ENCODE results near the gene ERVW-1.
A peak's percentile ranks its signal among the peaks of the same experiment; 100 is the strongest.
"Not testable (repeated sequence)": the region's sequence is repeated elsewhere in the genome, so short reads cannot be mapped to it uniquely, and the experiment has no call there.

ERVW-1 gene, protein sequence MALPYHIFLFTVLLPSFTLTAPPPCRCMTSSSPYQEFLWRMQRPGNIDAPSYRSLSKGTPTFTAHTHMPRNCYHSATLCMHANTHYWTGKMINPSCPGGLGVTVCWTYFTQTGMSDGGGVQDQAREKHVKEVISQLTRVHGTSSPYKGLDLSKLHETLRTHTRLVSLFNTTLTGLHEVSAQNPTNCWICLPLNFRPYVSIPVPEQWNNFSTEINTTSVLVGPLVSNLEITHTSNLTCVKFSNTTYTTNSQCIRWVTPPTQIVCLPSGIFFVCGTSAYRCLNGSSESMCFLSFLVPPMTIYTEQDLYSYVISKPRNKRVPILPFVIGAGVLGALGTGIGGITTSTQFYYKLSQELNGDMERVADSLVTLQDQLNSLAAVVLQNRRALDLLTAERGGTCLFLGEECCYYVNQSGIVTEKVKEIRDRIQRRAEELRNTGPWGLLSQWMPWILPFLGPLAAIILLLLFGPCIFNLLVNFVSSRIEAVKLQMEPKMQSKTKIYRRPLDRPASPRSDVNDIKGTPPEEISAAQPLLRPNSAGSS

DNA sequence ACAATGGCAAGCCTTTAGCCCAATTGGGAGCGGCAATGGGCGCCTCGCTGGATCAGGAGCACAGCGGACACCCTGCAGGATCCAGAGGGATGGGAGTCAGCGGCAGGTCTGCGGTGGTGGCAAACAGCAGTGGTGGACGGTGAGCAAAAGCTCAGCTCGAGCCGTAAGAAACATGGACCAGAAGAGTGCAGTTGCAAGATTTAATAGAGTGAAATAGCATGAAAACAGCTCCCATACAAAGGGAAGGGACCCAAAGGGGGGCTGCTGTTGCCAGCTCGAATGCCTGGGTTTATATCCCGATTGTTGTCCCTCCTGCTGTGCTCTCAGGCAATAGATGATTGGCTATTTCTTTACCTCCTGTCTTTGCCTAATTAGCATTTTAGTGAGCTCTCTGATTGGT is at the start of gene ERVW-1:
TSS of gene ERVW-1 (minus strand) at position 266 of the 400 bp plus-strand sequence. CDS start 7,565 bp downstream, outside the sequence.
- DNase-seq: not testable (repeated sequence)

- no peak for DNase-seq
Measured at GRCh38 chr7:92523110-92523509, 45.4 kb upstream of the ERVW-1 start.

DNA sequence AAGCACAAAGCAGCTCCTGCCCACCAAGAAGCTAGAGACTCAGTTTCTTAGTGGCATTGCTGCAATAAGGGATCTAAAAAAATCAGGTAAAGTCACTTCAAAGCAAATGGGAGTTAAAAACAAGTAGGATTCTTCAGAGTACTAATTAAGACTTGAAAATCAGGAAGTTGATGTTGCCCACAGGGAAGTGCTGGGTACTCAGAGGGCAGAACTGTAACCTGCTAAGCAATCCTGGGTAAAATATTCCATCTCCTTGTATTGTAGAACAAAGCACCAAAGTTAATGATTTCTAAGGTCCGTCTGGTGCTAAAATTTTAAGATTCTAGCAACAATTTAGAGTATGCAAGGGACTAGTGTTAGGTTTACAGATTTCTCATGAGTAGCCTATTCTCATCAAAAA is 42.3 kb upstream of the ERVW-1 start:
- peak; percentile 25 to 37 for DNase-seq

DNA sequence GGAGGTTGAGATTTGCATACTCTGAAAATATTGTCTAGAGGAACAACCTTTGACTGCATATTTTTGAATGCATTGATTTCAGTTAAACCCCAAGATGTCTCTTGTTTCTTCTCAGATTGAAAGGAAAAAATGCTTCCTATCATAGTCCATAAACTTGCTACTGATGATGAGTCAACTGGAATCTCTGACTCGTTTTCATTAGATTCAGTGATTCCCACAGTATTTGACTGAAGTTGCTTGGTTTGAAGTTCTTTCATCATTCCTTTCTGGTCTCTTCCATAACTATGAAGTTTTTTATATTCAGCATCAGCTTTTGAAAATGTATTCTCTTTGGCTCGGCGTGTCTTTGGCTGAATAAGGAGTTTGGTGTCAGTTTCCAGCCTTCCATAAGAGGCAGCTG is 39.9 kb upstream of the ERVW-1 start:
- no peak for DNase-seq

DNA sequence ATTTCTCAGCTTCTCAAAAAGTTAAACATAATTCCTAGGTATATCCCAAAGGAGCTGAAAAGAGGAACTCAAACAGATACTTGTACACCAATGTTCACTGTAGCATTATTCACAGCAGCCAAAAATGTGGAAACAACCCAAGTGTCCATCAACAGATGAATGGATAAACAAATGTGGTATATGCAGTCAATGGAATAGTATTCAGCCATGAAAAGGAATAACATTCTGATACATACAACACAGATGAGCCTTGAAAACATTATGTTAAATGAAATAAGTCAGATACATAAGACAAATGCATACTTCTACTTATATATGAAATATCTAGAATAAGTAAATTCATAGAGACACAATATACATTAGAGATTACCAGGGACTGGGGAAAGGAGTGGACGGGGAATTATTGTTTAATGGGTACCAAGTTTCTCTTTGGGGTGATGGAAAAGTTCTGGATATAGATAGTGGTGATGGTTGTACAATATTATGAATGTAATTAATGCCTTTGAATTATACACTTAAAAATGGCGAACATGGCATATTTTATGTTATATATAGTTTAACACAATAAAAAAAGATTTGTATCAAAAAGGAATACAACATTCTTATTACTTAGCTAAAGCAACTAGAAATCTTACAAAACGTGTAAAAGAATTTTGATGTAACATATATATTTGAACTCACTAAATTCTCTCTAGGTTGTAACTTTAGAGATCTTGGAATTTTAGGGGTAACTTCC is 35.6 kb upstream of the ERVW-1 start:
- no peak for DNase-seq

- DNase-seq: no peak
Measured at GRCh38 chr7:92508946-92509345, 31.2 kb upstream of the ERVW-1 start.

DNA sequence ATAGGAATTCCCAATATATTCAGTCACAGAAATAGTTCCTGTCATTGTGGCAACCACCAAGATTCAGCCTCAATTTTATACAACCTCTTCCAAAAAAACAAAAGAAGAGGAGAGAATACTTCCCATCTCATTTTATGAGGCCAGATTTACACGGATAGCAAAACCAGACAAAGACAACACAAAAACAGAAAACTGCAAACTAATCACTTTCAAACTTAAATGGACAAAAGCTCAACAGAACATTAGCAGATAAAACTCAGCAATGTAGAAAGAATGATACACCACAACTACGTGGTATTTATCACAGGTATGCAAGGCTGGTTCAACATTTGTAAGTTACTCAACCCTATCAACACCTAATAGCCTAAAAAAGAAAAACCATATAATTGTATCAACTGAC is 28.6 kb upstream of the ERVW-1 start:
- DNase-seq: no peak

DNA sequence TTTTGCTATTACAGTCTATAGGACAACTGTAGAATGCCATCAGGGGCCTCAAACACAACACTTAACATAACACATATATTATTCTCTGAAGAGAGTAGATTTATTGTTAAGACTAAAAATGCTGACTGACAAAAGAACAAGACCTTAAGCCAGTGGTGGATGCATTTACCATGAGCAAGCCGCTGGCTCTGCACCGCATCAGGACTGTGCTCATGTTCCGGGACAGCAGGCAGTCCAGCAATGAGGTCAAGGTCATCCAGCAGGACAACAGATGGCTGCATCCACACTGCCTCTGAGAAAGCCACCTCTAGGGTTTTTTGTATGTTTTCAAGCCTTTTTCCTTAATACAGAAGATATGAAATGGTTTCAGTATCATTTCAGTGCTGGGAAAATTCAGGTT is 26.8 kb upstream of the ERVW-1 start:
- no peak for DNase-seq

- no peak for DNase-seq
Measured at GRCh38 chr7:92503767-92504166, 26.0 kb upstream of the ERVW-1 start.

DNA sequence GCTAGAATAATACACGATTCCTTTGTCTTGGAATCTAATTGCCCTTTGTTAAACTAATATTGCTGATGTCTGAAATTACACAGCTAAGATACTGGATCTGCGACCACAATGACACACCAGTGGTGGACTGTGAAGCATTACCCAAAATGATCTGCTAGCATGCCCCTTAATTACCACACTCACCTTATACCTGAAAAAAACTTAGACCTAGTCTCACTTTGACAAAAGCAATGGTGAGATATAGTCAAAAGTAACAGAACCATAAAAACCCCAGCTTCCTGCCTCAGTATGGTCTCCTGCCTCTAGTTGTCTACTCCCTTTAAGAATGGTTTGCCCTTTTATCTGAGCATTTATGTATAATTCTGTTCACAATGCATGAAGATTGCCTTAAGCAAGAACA is 20.8 kb upstream of the ERVW-1 start:
- no peak for DNase-seq

GRCh38 chr7:92496876-92497275 is 19.1 kb upstream of the ERVW-1 start:
- DNase-seq: no peak

- no peak for DNase-seq
Measured at GRCh38 chr7:92489634-92490033, 11.9 kb upstream of the ERVW-1 start.

- no peak for DNase-seq
Measured at GRCh38 chr7:92487804-92488203, 10.1 kb upstream of the ERVW-1 start.

DNA sequence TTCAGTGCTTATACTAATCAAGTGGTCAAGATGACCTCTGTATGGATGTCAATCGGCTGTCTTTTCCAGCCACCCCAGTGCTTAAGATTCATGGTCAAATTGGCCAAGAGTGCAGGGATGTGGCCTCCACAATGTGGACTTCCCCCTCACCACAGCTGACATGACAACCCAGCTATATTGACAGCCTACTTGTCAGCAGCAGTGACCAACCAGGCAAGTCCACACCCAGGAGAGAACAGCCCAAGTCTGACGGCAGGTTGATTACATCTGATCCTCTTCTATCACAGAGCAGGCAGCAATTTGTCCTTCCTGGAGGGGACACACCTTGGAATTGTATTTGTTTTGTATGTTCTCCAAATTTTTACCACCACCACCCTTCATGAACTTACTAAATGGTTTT is 8.2 kb upstream of the ERVW-1 start:
- no peak for DNase-seq

GRCh38 chr7:92485267-92485892 is 7.6 kb upstream of the ERVW-1 start:
- no peak for DNase-seq

DNA sequence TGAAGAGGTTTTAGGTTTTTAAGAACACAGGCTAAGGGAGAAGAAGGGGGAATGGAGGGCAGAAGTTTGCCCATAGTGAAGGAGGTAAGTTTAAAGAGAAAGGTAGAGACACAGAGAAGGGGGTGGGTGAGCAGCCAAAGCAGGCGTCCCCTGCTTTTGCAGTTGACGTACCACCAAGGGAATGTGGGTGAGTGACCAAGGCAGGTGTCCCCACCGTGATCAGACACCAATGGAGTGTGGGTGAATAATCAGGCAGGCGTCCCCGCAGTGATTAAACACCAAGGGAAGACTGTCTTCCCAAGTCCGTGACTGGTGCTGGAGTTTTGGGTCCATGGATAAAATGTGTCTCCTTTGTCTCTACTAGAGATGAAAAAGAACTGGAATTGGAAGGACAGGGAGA is 6.5 kb upstream of the ERVW-1 start:
- not testable (repeated sequence) for DNase-seq

GRCh38 chr7:92483624-92484023 is 5.9 kb upstream of the ERVW-1 start:
- not testable (repeated sequence) for DNase-seq

- not testable (repeated sequence) for DNase-seq
Measured at GRCh38 chr7:92479146-92479545, 1.4 kb upstream of the ERVW-1 start.

- DNase-seq: no peak
Measured at GRCh38 chr7:92478711-92479110, 965 bp upstream of the ERVW-1 start.

GRCh38 chr7:92478095-92478494 is 349 bp upstream of the ERVW-1 start:
- no peak for DNase-seq

DNA sequence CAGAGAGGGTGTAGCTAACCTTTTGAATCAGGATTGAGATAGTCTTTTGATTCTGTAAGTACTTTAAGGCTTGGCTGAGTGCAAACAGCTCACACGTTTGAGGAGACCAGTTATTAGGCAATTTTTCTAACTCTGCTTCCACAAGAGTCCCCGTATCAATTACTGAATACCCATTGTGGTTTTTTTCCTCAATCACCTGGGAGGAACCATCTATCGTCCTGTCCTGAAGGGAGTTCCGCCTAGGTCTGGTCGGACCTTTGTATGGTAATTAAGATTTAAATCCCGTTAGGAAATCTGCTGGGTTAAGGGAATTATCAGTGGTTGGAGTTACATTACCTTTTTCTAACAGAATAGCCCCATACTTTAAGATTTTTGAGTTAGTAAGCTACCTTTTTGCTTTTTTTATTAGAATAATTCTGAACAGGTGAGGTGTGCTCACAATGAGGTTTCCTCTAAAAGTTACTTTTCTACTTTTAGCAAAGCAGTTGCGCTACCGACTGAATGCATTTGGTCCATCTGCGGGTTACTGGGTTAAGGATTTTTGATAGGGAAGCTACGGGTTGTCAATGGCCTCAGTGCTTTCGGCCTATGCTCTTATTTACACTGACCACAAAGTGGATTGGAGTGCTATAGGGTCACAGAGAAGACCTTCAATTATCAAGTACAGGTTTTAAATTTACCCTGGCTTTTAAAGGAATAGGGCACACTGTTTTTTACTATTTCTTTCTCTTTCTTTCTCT is 1.7 kb downstream of the ERVW-1 start:
- not testable (repeated sequence) for DNase-seq

DNA sequence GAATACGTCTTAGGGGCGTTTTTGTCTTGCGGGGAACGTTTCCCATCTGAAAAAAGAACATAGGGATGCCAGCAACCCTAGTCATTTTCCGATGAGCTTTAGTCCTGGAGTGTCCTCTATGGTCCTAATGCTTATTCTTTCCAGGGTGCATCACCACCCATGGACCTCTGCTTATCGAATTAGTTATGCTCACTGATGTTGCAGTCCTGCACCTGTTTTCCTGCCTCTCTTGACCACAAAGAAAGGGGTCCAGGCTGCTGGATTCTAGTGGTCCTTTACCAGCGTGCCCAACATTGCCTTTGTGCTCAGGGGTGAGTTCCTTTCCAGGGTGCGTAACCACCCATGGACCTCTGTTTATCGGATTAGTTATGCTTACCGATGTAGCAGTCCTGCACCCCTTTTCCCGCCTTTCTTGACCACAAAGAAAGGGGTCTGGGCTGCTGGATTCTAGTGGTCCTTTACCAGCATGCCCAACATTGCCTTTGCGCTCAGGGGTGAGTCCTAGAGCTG is 2.4 kb downstream of the ERVW-1 start:
- DNase-seq: not testable (repeated sequence)

DNA sequence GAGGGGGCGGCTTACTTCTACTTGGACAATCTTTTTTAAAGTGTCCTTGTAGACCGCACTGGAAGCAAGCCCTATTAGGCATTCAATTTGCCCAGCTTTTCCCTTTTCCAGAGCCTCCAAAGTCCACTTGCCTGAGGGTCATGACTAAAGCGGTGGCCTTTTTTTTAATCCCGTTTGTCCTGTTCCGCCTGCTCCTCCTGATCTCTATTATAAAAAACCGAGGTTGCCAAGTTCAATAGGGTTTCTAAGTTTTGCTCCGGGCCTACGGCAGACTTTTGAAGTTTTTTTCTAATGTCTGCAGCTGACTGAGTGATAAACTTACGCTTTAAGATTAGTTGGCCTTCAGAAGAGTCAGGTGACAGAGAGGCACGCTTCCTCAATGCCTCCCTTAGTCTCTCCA is 3.8 kb downstream of the ERVW-1 start:
- DNase-seq: not testable (repeated sequence)

All from Kasumi-1 (cell line).